Glutamatergic neuron (in vitro differentiated cells): Measurements from ENCODE around the gene GATAD2B. TPM values are rescaled to one million over a fixed set of nuclear protein-coding genes. Genes with fewer than 3 reads are reported as not detected.

Source experiments
- DNase-seq: peaks from one replicate; pipeline ENCODE4 v3.0.0; 2022
- H3K27ac Mint-ChIP-seq: one replicate; pipeline ENCODE4 v1.8.0; 2020; ENCODE audit warnings: mild to moderate bottlenecking, mixed read lengths, inconsistent platforms; ENCODE audit not compliant: unreplicated experiment
- H3K27me3 Mint-ChIP-seq: one replicate; pipeline ENCODE4 v1.8.0; 2020; ENCODE audit warnings: mild to moderate bottlenecking, moderate library complexity, mixed read lengths, inconsistent platforms; ENCODE audit not compliant: unreplicated experiment
- H3K36me3 Mint-ChIP-seq: one replicate; pipeline ENCODE4 v1.8.0; 2020; ENCODE audit warnings: mild to moderate bottlenecking, mixed read lengths, inconsistent platforms; ENCODE audit not compliant: unreplicated experiment
- H3K4me1 Mint-ChIP-seq: one replicate; pipeline ENCODE4 v1.8.0; 2020; ENCODE audit warnings: mild to moderate bottlenecking, low read depth, mixed read lengths, inconsistent platforms; ENCODE audit not compliant: unreplicated experiment
- H3K4me3 Mint-ChIP-seq: one replicate; pipeline ENCODE4 v1.8.0; 2020; ENCODE audit warnings: mild to moderate bottlenecking, mixed read lengths, inconsistent platforms; ENCODE audit not compliant: unreplicated experiment
- H3K9me3 Mint-ChIP-seq: one replicate; pipeline ENCODE4 v1.8.0; 2020; ENCODE audit warnings: mild to moderate bottlenecking, moderate library complexity, mixed read lengths, inconsistent platforms; ENCODE audit not compliant: unreplicated experiment
- CTCF ChIP-seq: fragments of 200-600 bp; sonication (generic); IDR thresholded peaks from one replicate; pipeline ENCODE4 v1.5.0; 2021; ENCODE audit not compliant: partially characterized antibody, unreplicated experiment
- total RNA-seq: library from RNA; stranded (reverse); fragmentation: NEBNext Ultra II Directional; extraction: Animal tissue kit (Norgen Biotek cat#: 25700); gene quantifications from one replicate; pipeline ENCODE4 v1.2.1, GENCODE V29; 2021; ENCODE audit not compliant: unreplicated experiment

The GATAD2B gene
- total RNA-seq, 1 donor from 2014 or later = 57.6 TPM

GRCh38 chr1:153831026-153831425 is 91.7 kb downstream of the GATAD2B start:
- Mint-ChIP-seq H3K9me3 (no peaks in the 10 kb centered on the region), H3K27me3 (peaks cover 3% of the 10 kb centered on the region), H3K27ac (no peak overlapping the region)

GRCh38 chr1:153827168-153827964 is 95.4 kb downstream of the GATAD2B start:
- no peaks in the 10 kb centered on the region for H3K9me3 Mint-ChIP-seq
- no peaks in the 10 kb centered on the region for H3K27me3 Mint-ChIP-seq
- no peak overlapping the region for H3K27ac Mint-ChIP-seq
- no peaks in the 10 kb centered on the region for H3K36me3 Mint-ChIP-seq
- no peak for DNase-seq
- no peak for TF ChIP-seq CTCF
- H3K4me1 Mint-ChIP-seq = no peaks in the 10 kb centered on the region
- no peak overlapping the region for H3K4me3 Mint-ChIP-seq

More at GRCh38 chr1:153831026-153831425, 91.7 kb downstream of the GATAD2B start:
- no peaks in the 10 kb centered on the region for H3K36me3 Mint-ChIP-seq
- H3K4me3 Mint-ChIP-seq = no peak overlapping the region
- H3K4me1 Mint-ChIP-seq = no peaks in the 10 kb centered on the region
- DNase-seq = no peak
- no peak for TF ChIP-seq CTCF

GRCh38 chr1:153818876-153819275 is 103.9 kb downstream of the GATAD2B start:
- H3K36me3 Mint-ChIP-seq = no peaks in the 10 kb centered on the region

GRCh38 chr1:153816283-153816889 is 106.4 kb downstream of the GATAD2B start:
- no peak for DNase-seq
- no peak overlapping the region for H3K27ac Mint-ChIP-seq
- no peaks in the 10 kb centered on the region for H3K9me3 Mint-ChIP-seq
- no peak for TF ChIP-seq CTCF
- no peak overlapping the region for H3K4me3 Mint-ChIP-seq
- H3K36me3 Mint-ChIP-seq = no peaks in the 10 kb centered on the region
- no peaks in the 10 kb centered on the region for H3K4me1 Mint-ChIP-seq
- peaks cover 5% of the 10 kb centered on the region for H3K27me3 Mint-ChIP-seq

More at GRCh38 chr1:153818876-153819275, 103.9 kb downstream of the GATAD2B start:
- Mint-ChIP-seq H3K4me3 (no peak overlapping the region), H3K4me1 (no peaks in the 10 kb centered on the region), H3K27me3 (peaks cover 5% of the 10 kb centered on the region), H3K27ac (no peak overlapping the region), H3K9me3 (no peaks in the 10 kb centered on the region)
- TF ChIP-seq CTCF = no peak
- DNase-seq = no peak
